Measurements from ENCODE around the gene GP9. TPM values are rescaled to one million over a fixed set of nuclear protein-coding genes. Genes with fewer than 3 reads are reported as not detected.

GP9 gene
- polyA plus RNA-seq, 3 donors from 2014 or later, result 1.2 to 12.8 TPM; not detected in 1

GRCh38 chr3:129046732-129047552 is 13.6 kb upstream of the GP9 start:
- peaks cover 0 to 7% (median under 1%) of the 10 kb centered on the region in 6 donors for H3K9me3 Mint-ChIP-seq
- H3K36me3 Mint-ChIP-seq, result peaks cover 0 to 6% (median 4%) of the 10 kb centered on the region in 3 donors
- peak overlapping the region in 2 of 5 donors; percentile 48 to 59 for H3K4me3 Mint-ChIP-seq
- peaks cover 4 to 11% (median 11%) of the 10 kb centered on the region in 3 donors for H3K27me3 Mint-ChIP-seq (ENCODE audit: low read depth in 3 of 3)
- no peak overlapping the region for H3K27ac Mint-ChIP-seq
- DNase-seq, result no peak
- peaks cover 0 to 7% of the 10 kb centered on the region in 2 donors for H3K4me1 Mint-ChIP-seq

GRCh38 chr3:129047553-129047839 is 13.1 kb upstream of the GP9 start:
- peaks cover 0 to 7% (median under 1%) of the 10 kb centered on the region in 6 donors for H3K9me3 Mint-ChIP-seq
- peaks cover 4 to 10% (median 9%) of the 10 kb centered on the region in 3 donors for H3K27me3 Mint-ChIP-seq (ENCODE audit: low read depth in 3 of 3)
- no peak overlapping the region for H3K27ac Mint-ChIP-seq
- H3K36me3 Mint-ChIP-seq, result peaks cover 0 to 6% (median 4%) of the 10 kb centered on the region in 3 donors
- DNase-seq, result no peak
- peak overlapping the region in 2 of 5 donors; percentile 33 to 48 for H3K4me3 Mint-ChIP-seq
- peaks cover 0 to 7% of the 10 kb centered on the region in 2 donors for H3K4me1 Mint-ChIP-seq

- no peak overlapping the region for H3K4me3 Mint-ChIP-seq
- peaks cover 0 to 6% (median 4%) of the 10 kb centered on the region in 3 donors for H3K36me3 Mint-ChIP-seq
- peaks cover 0 to 7% (median under 1%) of the 10 kb centered on the region in 6 donors for H3K9me3 Mint-ChIP-seq
- no peak overlapping the region for H3K27ac Mint-ChIP-seq
- peaks cover 4 to 5% (median 4%) of the 10 kb centered on the region in 3 donors for H3K27me3 Mint-ChIP-seq (ENCODE audit: low read depth in 3 of 3)
- DNase-seq, result no peak
- peaks cover 10% of the 10 kb centered on the region in 2 donors for H3K4me1 Mint-ChIP-seq
These were observed 9.9 kb upstream of the GP9 start for GRCh38 chr3:129050556-129051295.

GRCh38 chr3:129051871-129052340 is 8.7 kb upstream of the GP9 start:
- H3K27ac Mint-ChIP-seq, result peak overlapping the region in 1 of 6 donors; percentile 5
- peaks cover 10% of the 10 kb centered on the region in 2 donors for H3K4me1 Mint-ChIP-seq
- H3K36me3 Mint-ChIP-seq, result peaks cover 0 to 6% (median 4%) of the 10 kb centered on the region in 3 donors
- H3K27me3 Mint-ChIP-seq (ENCODE audit: low read depth in 3 of 3), result peaks cover 0 to 5% (median 4%) of the 10 kb centered on the region in 3 donors
- no peak overlapping the region for H3K4me3 Mint-ChIP-seq
- peaks cover 0 to 7% (median under 1%) of the 10 kb centered on the region in 6 donors for H3K9me3 Mint-ChIP-seq
- no peak for DNase-seq

GRCh38 chr3:129052675-129053074 is 7.9 kb upstream of the GP9 start:
- Mint-ChIP-seq H3K36me3 (peaks cover 0 to 6% (median 4%) of the 10 kb centered on the region in 3 donors), H3K4me1 (peaks cover 10% of the 10 kb centered on the region in 2 donors), H3K27me3 (ENCODE audit: low read depth in 3 of 3) (peaks cover 0 to 5% (median 3%) of the 10 kb centered on the region in 3 donors), H3K27ac (peak overlapping the region in 1 of 6 donors; percentile 21), H3K9me3 (peaks cover 0 to 7% (median 2%) of the 10 kb centered on the region in 6 donors), H3K4me3 (no peak overlapping the region)
- DNase-seq, result no peak

GRCh38 chr3:129054605-129055104 is 5.9 kb upstream of the GP9 start:
- Mint-ChIP-seq H3K27ac (no peak overlapping the region), H3K9me3 (peaks cover 0 to 2% (median 0%) of the 10 kb centered on the region in 6 donors), H3K36me3 (no peaks in the 10 kb centered on the region), H3K27me3 (ENCODE audit: low read depth in 3 of 3) (peaks cover 0 to 4% (median 0%) of the 10 kb centered on the region in 3 donors), H3K4me1 (peaks cover 7 to 10% of the 10 kb centered on the region in 2 donors), H3K4me3 (no peak overlapping the region)
- no peak for DNase-seq

- Mint-ChIP-seq H3K36me3 (no peaks in the 10 kb centered on the region), H3K27ac (peak overlapping the region in 1 of 6 donors; percentile 75), H3K9me3 (peaks cover 0 to 2% (median 0%) of the 10 kb centered on the region in 6 donors), H3K4me1 (peaks cover 7 to 10% of the 10 kb centered on the region in 2 donors), H3K4me3 (no peak overlapping the region), H3K27me3 (ENCODE audit: low read depth in 3 of 3) (peaks cover 0 to 4% (median 0%) of the 10 kb centered on the region in 3 donors)
- DNase-seq, result no peak
These were observed 4.0 kb upstream of the GP9 start for GRCh38 chr3:129056451-129057173.

- Mint-ChIP-seq H3K27me3 (ENCODE audit: low read depth in 3 of 3) (peaks cover 0 to 4% (median 0%) of the 10 kb centered on the region in 3 donors), H3K4me1 (peaks cover 7 to 10% of the 10 kb centered on the region in 2 donors), H3K36me3 (no peaks in the 10 kb centered on the region), H3K27ac (no peak overlapping the region), H3K9me3 (peaks cover 0 to 2% (median 0%) of the 10 kb centered on the region in 6 donors), H3K4me3 (no peak overlapping the region)
- DNase-seq, result no peak
These were observed 3.3 kb upstream of the GP9 start for GRCh38 chr3:129057249-129057648.

GRCh38 chr3:129058441-129059200 is 2.0 kb upstream of the GP9 start:
- DNase-seq, result no peak

GRCh38 chr3:129059311-129059958 is 1.1 kb upstream of the GP9 start:
- Mint-ChIP-seq H3K4me1 (no peaks in the 10 kb centered on the region), H3K9me3 (peaks cover 0 to 2% (median 0%) of the 10 kb centered on the region in 6 donors), H3K27me3 (ENCODE audit: low read depth in 3 of 3) (peaks cover 0 to 2% (median 0%) of the 10 kb centered on the region in 3 donors), H3K36me3 (no peaks in the 10 kb centered on the region), H3K4me3 (no peak overlapping the region), H3K27ac (no peak overlapping the region)
- no peak for DNase-seq

More at GRCh38 chr3:129058441-129059200, 2.0 kb upstream of the GP9 start:
- peaks cover 2 to 3% of the 10 kb centered on the region in 2 donors for H3K4me1 Mint-ChIP-seq
- no peak overlapping the region for H3K4me3 Mint-ChIP-seq
- H3K27me3 Mint-ChIP-seq (ENCODE audit: low read depth in 3 of 3), result peaks cover 0 to 2% (median 1%) of the 10 kb centered on the region in 3 donors
- H3K9me3 Mint-ChIP-seq, result peaks cover 0 to 2% (median 0%) of the 10 kb centered on the region in 6 donors
- no peaks in the 10 kb centered on the region for H3K36me3 Mint-ChIP-seq
- H3K27ac Mint-ChIP-seq, result no peak overlapping the region

- Mint-ChIP-seq H3K9me3 (peaks cover 0 to 2% (median 0%) of the 10 kb centered on the region in 6 donors), H3K27me3 (ENCODE audit: low read depth in 3 of 3) (peaks cover 0 to 2% (median 0%) of the 10 kb centered on the region in 3 donors), H3K36me3 (no peaks in the 10 kb centered on the region), H3K4me3 (no peak overlapping the region), H3K27ac (no peak overlapping the region), H3K4me1 (peaks cover 5 to 8% of the 10 kb centered on the region in 2 donors)
- no peak for DNase-seq
These were observed 676 bp downstream of the GP9 start for GRCh38 chr3:129061023-129061887.
